Loucy (cell line): ENCODE data around the gene CDH8.

Experiments
- EZH2phosphoT487 ChIP-seq: fragments of 200-600 bp; IDR thresholded peaks from 2 replicates; pipeline ENCODE4 v1.6.1; 2018; ENCODE audit warnings: antibody characterized with exemption, mild to moderate bottlenecking, moderate library complexity, borderline replicate concordance
- TF ChIP-seq, protein P1 (sequence below): fragments of 200-600 bp; sonication (generic); conservative IDR thresholded peaks from 2 replicates; pipeline ENCODE4 v1.5.1; 2014; ENCODE audit warnings: mild to moderate bottlenecking, antibody characterized with exemption, low read length

DNA sequence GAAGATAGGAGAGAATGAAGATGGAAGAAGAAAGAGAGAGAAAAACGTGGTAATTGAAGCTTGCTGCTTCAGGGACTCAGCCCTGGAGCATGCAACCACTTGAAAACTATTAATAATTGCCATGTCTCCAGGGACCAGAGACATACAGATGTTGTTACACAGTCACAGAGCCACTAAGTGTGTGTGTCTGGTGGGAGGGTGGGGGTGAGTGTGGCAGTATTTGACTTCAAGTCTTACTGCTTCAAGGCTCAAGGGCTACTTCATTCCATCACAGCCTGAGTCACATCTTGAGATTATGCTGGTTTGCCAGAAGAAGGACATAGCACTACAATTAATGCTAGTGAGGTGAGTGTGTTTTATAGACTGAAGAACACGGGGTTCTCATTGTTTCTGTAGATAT is 202.2 kb downstream of the CDH8 start:
- TF ChIP-seq, protein P1, sequence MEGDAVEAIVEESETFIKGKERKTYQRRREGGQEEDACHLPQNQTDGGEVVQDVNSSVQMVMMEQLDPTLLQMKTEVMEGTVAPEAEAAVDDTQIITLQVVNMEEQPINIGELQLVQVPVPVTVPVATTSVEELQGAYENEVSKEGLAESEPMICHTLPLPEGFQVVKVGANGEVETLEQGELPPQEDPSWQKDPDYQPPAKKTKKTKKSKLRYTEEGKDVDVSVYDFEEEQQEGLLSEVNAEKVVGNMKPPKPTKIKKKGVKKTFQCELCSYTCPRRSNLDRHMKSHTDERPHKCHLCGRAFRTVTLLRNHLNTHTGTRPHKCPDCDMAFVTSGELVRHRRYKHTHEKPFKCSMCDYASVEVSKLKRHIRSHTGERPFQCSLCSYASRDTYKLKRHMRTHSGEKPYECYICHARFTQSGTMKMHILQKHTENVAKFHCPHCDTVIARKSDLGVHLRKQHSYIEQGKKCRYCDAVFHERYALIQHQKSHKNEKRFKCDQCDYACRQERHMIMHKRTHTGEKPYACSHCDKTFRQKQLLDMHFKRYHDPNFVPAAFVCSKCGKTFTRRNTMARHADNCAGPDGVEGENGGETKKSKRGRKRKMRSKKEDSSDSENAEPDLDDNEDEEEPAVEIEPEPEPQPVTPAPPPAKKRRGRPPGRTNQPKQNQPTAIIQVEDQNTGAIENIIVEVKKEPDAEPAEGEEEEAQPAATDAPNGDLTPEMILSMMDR, result no peak
- TF ChIP-seq EZH2phosphoT487, result no peak
